SK-N-SH treated with all-trans-retinoic acid at 6 μM for 48 hours (cell line): ENCODE results near the gene DCTD.

Experiments used
- ARNTL ChIP-seq: fragments of 450-650 bp; formaldehyde crosslinking; IDR thresholded peaks from 2 replicates; pipeline ENCODE4 v1.5.0; 2020; ENCODE audit warnings: low read depth, mild to moderate bottlenecking, moderate library complexity, borderline replicate concordance
- CREB5 ChIP-seq: fragments of 250-450 bp; sonication (Bioruptor Pico); IDR thresholded peaks from 2 replicates; pipeline ENCODE4 v1.5.1; 2020; ENCODE audit warnings: low read depth, mild to moderate bottlenecking, moderate library complexity
- CSRNP3 ChIP-seq: fragments of 250-450 bp; sonication (Bioruptor Pico); IDR thresholded peaks from 2 replicates; pipeline ENCODE4 v1.5.1; 2021; ENCODE audit warnings: mild to moderate bottlenecking, moderate library complexity
- ESRRG ChIP-seq: fragments of 250-450 bp; sonication (Bioruptor Pico); IDR thresholded peaks from 2 replicates; pipeline ENCODE4 v1.6.1; 2021; ENCODE audit warnings: mild to moderate bottlenecking
- GLIS3 ChIP-seq: fragments of 250-450 bp; sonication (Bioruptor Pico); IDR thresholded peaks from 2 replicates; pipeline ENCODE4 v1.5.0; 2020; ENCODE audit warnings: mild to moderate bottlenecking, moderate library complexity
- ISL1 ChIP-seq: fragments of 250-450 bp; sonication (Bioruptor Pico); IDR thresholded peaks from 2 replicates; pipeline ENCODE4 v2.1.2; 2022; ENCODE audit warnings: mild to moderate bottlenecking, moderate library complexity
- OSR1 ChIP-seq: fragments of 250-450 bp; sonication (Bioruptor Pico); IDR thresholded peaks from 2 replicates; pipeline ENCODE4 v1.8.0; 2022; ENCODE audit warnings: moderate library complexity, mild to moderate bottlenecking, inconsistent platforms
- PATZ1 ChIP-seq: fragments of 250-450 bp; sonication (Bioruptor Pico); IDR thresholded peaks from 2 replicates; pipeline ENCODE4 v1.8.0; 2020; ENCODE audit warnings: mild to moderate bottlenecking, moderate library complexity, borderline replicate concordance
- POU6F1 ChIP-seq: fragments of 250-450 bp; sonication (Bioruptor Pico); IDR thresholded peaks from 2 replicates; pipeline ENCODE4 v1.8.0; 2021; ENCODE audit warnings: low read depth, mild to moderate bottlenecking, moderate library complexity, borderline replicate concordance
- TSHZ2 ChIP-seq: fragments of 250-450 bp; sonication (Bioruptor Pico); IDR thresholded peaks from 2 replicates; pipeline ENCODE4 v1.5.0; 2020; ENCODE audit warnings: mild to moderate bottlenecking, moderate library complexity
- ZC3H10 ChIP-seq: fragments of 250-450 bp; sonication (Bioruptor Pico); IDR thresholded peaks from 2 replicates; pipeline ENCODE4 v1.5.1; 2021; ENCODE audit warnings: mild to moderate bottlenecking, moderate library complexity
- ZFP3 ChIP-seq: fragments of 250-450 bp; sonication (Bioruptor Pico); IDR thresholded peaks from 2 replicates; pipeline ENCODE4 v1.5.0; 2020; ENCODE audit warnings: mild to moderate bottlenecking, moderate library complexity
- ZNF565 ChIP-seq: fragments of 450-650 bp; formaldehyde crosslinking; conservative IDR thresholded peaks from 2 replicates; pipeline ENCODE4 v1.5.0; 2020; ENCODE audit warnings: low read depth, mild to moderate bottlenecking, moderate library complexity

- no peak for TF ChIP-seq ZFP3 (CRISPR knock-in tag)
- TF ChIP-seq TSHZ2 (CRISPR knock-in tag): no peak
- no peak for TF ChIP-seq POU6F1 (CRISPR knock-in tag)
- TF ChIP-seq PATZ1: no peak
- TF ChIP-seq CREB5 (CRISPR knock-in tag): no peak
- TF ChIP-seq ISL1 (CRISPR knock-in tag): no peak
- TF ChIP-seq ARNTL: no peak
- TF ChIP-seq CSRNP3 (CRISPR knock-in tag): no peak
- TF ChIP-seq ZC3H10 (CRISPR knock-in tag): no peak
- no peak for TF ChIP-seq ZNF565 (CRISPR knock-in tag)
- no peak for TF ChIP-seq ESRRG (CRISPR knock-in tag)
- no peak for TF ChIP-seq OSR1 (CRISPR knock-in tag)
- no peak for TF ChIP-seq GLIS3 (CRISPR knock-in tag)
Measured at GRCh38 chr4:182916483-182917181, 554 bp downstream of the DCTD start.
